ENCODE measurements around the gene SUSD1.

The SUSD1 gene

GRCh38 chr9:112007575-112008240 is 167.4 kb downstream of the SUSD1 start:
- DNase-seq, result no peak

GRCh38 chr9:112006361-112007020 is 168.6 kb downstream of the SUSD1 start:
- DNase-seq, result no peak

- DNase-seq, result no peak
Measured at GRCh38 chr9:112005939-112006338, 169.2 kb downstream of the SUSD1 start.

GRCh38 chr9:112003538-112003937 is 171.6 kb downstream of the SUSD1 start:
- no peak for DNase-seq

- no peak for DNase-seq
Measured at GRCh38 chr9:112002847-112003457, 172.1 kb downstream of the SUSD1 start.

GRCh38 chr9:112002131-112002846 is 172.8 kb downstream of the SUSD1 start:
- no peak for DNase-seq

- DNase-seq, result no peak
Measured at GRCh38 chr9:112000743-112001142, 174.4 kb downstream of the SUSD1 start.

GRCh38 chr9:111999319-111999718 is 175.8 kb downstream of the SUSD1 start:
- DNase-seq, result no peak

- no peak for DNase-seq
Measured at GRCh38 chr9:111997831-111998230, 177.3 kb downstream of the SUSD1 start.

GRCh38 chr9:111994831-111995458 is 180.2 kb downstream of the SUSD1 start:
- DNase-seq, result no peak

- DNase-seq, result no peak
Measured at GRCh38 chr9:111993319-111993718, 181.8 kb downstream of the SUSD1 start.

- no peak for DNase-seq
Measured at GRCh38 chr9:111992523-111992922, 182.6 kb downstream of the SUSD1 start.

- DNase-seq, result no peak
Measured at GRCh38 chr9:111991179-111991578, 183.9 kb downstream of the SUSD1 start.
